ENCODE results near the gene PRIM1.

GRCh38 chr12:56716933-56717880, 34.9 kb downstream of the PRIM1 start:
- no peak for TF ChIP-seq YY1 (IDR thresholded peaks at IDR 0.05; ENCODE audit: insufficient read depth, insufficient read length)
- no peak for TF ChIP-seq SUZ12 (IDR thresholded peaks at IDR 0.05; ENCODE audit: extremely low read depth, insufficient read depth, insufficient read length)
- no peak for TF ChIP-seq ZNF274 (IDR thresholded peaks at IDR 0.05; ENCODE audit: low read depth, low read length)
